ENCODE measurements around the gene DPAGT1. TPM values are rescaled to one million over a fixed set of nuclear protein-coding genes. Genes with fewer than 3 reads are reported as not detected.
"Not testable (repeated sequence)": the region's sequence is repeated elsewhere in the genome, so short reads cannot be mapped to it uniquely, and the experiment has no call there.

Gene DPAGT1
- polyA plus RNA-seq, 1 experiment: 62.5 TPM

- no peaks in the 10 kb centered on the region; the same call in 1 of the 2 replicates for H3K9me3 ChIP-seq (ENCODE audit: control insufficient read depth, insufficient read depth, low read length)
- ChIA-PET POLR2A (interaction anchor here (0.6 kb wide), 1 partner anchor 127 kb away, joined by 5 read pairs; no protein-coding TSS in a partner anchor), CTCF (interaction anchor here (1.2 kb wide), 1 partner anchor 49 kb away, joined by 4 read pairs; no protein-coding TSS in a partner anchor)
- H3K27ac ChIP-seq (ENCODE audit: low read depth, low read length): no peak overlapping the region
- H3K4me3 ChIP-seq (ENCODE audit: low read depth, low read length): no peak overlapping the region
- no peak for DNase-seq (ENCODE audit: low read depth, low spot score)
- H3K27me3 ChIP-seq (ENCODE audit: control insufficient read depth, insufficient read depth, low read length): peaks cover 39% of the 10 kb centered on the region
- TF ChIP-seq, protein P1, sequence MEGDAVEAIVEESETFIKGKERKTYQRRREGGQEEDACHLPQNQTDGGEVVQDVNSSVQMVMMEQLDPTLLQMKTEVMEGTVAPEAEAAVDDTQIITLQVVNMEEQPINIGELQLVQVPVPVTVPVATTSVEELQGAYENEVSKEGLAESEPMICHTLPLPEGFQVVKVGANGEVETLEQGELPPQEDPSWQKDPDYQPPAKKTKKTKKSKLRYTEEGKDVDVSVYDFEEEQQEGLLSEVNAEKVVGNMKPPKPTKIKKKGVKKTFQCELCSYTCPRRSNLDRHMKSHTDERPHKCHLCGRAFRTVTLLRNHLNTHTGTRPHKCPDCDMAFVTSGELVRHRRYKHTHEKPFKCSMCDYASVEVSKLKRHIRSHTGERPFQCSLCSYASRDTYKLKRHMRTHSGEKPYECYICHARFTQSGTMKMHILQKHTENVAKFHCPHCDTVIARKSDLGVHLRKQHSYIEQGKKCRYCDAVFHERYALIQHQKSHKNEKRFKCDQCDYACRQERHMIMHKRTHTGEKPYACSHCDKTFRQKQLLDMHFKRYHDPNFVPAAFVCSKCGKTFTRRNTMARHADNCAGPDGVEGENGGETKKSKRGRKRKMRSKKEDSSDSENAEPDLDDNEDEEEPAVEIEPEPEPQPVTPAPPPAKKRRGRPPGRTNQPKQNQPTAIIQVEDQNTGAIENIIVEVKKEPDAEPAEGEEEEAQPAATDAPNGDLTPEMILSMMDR (IDR thresholded peaks at IDR 0.05; ENCODE audit: low read depth, low read length): no peak
Observed at GRCh38 chr11:119147604-119148333, 46.1 kb upstream of the DPAGT1 start.

DNA sequence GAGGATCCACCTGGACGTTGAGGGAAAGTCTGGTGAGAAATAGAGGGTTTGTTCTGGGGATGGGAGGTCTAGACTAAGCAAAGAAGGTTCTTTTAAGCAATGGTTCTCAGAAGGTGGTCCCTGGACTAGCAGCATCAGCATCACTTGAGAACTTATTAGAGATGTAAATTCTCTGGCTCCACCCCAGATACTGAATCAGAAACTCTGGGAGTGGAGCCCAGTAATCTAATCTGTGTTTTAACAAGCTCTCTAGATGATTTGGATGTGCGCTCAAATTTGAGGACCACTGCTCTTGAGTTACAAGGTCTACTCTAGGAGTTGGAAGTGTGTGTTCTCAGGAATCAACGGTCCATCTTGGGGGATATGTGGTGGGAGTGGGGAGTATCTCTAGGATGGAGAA lies 43.9 kb upstream of the DPAGT1 start:
- TF ChIP-seq, protein P1 (IDR thresholded peaks at IDR 0.05; ENCODE audit: low read depth, low read length): no peak
- CTCF ChIA-PET: interaction anchor here (0.5 to 2.7 kb wide), 25 partner anchors 9 to 193 kb away, joined by 3 to 24 read pairs (median 6); partner anchors contain the start of genes CBL and DPAGT1
- Histone ChIP-seq H3K27me3 (ENCODE audit: control insufficient read depth, insufficient read depth, low read length) (peaks cover 32% of the 10 kb centered on the region), H3K27ac (ENCODE audit: low read depth, low read length) (no peak overlapping the region), H3K9me3 (ENCODE audit: control insufficient read depth, insufficient read depth, low read length) (no peaks in the 10 kb centered on the region; the same call in 1 of the 2 replicates), H3K4me3 (ENCODE audit: low read depth, low read length) (no peak overlapping the region)
- POLR2A ChIA-PET: interaction anchor here (1.4 kb wide), 1 partner anchor 24 kb away, joined by 3 read pairs; the partner anchor contains the start of gene HINFP
- no peak for DNase-seq (ENCODE audit: low read depth, low spot score)

DNA sequence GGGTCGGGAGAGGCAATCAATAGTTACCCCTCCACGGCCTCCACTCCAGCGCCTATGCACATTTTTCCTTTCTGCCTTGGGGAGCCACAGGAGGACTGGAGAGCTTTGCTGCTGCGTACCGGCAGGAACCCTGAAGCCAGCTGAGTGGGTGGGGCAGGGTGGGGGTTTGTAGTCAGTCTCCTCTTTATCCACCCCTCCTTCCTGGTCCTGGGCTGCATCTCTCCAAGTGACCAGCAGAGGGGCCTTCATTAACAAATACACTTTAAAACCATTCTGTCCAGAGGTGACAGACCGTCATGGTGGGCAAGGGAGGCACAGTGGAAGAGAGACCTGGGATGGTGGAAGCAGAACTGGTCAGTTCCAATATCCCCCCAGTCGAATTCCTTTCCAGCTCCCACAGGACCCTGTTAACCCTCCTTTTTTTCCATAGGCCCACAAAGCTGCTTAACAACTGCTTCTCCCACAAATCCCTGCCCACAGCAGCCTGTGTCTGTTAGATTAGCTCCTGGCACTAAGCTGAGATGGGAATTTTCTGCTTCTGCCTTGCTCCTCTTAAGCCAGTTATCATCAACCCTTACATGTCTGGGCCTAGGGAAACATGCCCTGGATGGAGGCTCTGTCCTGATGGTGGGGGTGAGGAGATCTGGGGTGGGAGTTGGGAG lies 43.3 kb upstream of the DPAGT1 start:
- ChIA-PET POLR2A (interaction anchor here (1.4 kb wide), 1 partner anchor 24 kb away, joined by 3 read pairs; the partner anchor contains the start of gene HINFP), CTCF (interaction anchor here (0.5 to 2.7 kb wide), 31 partner anchors 10 to 782 kb away, joined by 3 to 24 read pairs (median 5); partner anchors contain the start of genes CBL and DPAGT1)
- DNase-seq (ENCODE audit: low read depth, low spot score): peak; percentile 32
- Histone ChIP-seq H3K27ac (ENCODE audit: low read depth, low read length) (no peak overlapping the region), H3K4me3 (ENCODE audit: low read depth, low read length) (no peak overlapping the region), H3K9me3 (ENCODE audit: control insufficient read depth, insufficient read depth, low read length) (no peaks in the 10 kb centered on the region; the same call in 1 of the 2 replicates), H3K27me3 (ENCODE audit: control insufficient read depth, insufficient read depth, low read length) (peaks cover 26% of the 10 kb centered on the region)
- TF ChIP-seq, protein P1 (IDR thresholded peaks at IDR 0.05; ENCODE audit: low read depth, low read length): peak; percentile 72

- H3K4me3 ChIP-seq (ENCODE audit: low read depth, low read length); DNase-seq (ENCODE audit: low read depth, low spot score); H3K9me3 ChIP-seq (ENCODE audit: control insufficient read depth, insufficient read depth, low read length); H3K27me3 ChIP-seq (ENCODE audit: control insufficient read depth, insufficient read depth, low read length); H3K27ac ChIP-seq (ENCODE audit: low read depth, low read length): not testable (repeated sequence)
- CTCF ChIA-PET: interaction anchor here (0.7 to 1.0 kb wide), 3 partner anchors 13 to 40 kb away, joined by 3 read pairs; no protein-coding TSS in a partner anchor
- POLR2A ChIA-PET: interaction anchor here (0.6 kb wide), 1 partner anchor 15 kb away, joined by 7 read pairs; no protein-coding TSS in a partner anchor
Observed at GRCh38 chr11:119139276-119139675, 37.6 kb upstream of the DPAGT1 start.

DNA sequence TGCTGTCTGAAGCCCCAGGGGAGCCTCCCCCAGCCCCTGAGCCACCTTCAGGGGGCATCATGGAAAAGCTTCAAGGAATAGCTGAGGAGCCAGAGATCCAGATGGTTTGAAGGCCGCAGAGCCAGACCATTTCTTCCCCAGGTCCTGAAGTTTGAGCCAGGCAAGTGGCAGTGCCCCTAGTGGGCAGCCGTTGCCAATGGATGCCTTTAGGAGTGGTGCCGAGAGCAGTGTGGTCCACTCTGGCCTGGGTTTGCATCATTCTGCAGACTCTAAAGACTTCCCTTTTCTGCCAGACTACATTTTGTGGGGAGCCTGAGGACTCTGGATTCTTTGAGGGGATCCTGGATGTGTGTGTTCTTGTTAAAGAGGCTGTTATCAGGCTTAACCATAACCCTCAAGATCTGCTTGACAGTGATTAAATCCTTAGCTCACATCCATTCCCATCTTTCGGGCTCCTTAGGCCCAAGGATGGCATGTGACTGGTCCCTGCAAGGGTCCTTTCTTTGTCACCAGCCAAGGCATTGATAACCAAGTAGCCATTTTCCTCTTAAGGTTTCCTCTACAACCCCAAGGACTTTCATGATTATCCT lies 32.8 kb upstream of the DPAGT1 start:
- Histone ChIP-seq H3K27ac (ENCODE audit: low read depth, low read length) (no peak overlapping the region), H3K9me3 (ENCODE audit: control insufficient read depth, insufficient read depth, low read length) (no peaks in the 10 kb centered on the region), H3K4me3 (ENCODE audit: low read depth, low read length) (no peak overlapping the region), H3K27me3 (ENCODE audit: control insufficient read depth, insufficient read depth, low read length) (peaks cover 3% of the 10 kb centered on the region)
- no peak for DNase-seq (ENCODE audit: low read depth, low spot score)
- TF ChIP-seq, protein P1 (IDR thresholded peaks at IDR 0.05; ENCODE audit: low read depth, low read length): peak; percentile 54
- POLR2A ChIA-PET: no interaction called here
- CTCF ChIA-PET: interaction anchor here (0.5 to 1.5 kb wide), 4 partner anchors 8 to 62 kb away, joined by 3 to 5 read pairs (median 4); no protein-coding TSS in a partner anchor

Measured in AG04450 (cell line).